HepG2 (cell line): ENCODE results near the gene GDF9. TPM values are rescaled to one million over a fixed set of nuclear protein-coding genes. Genes with fewer than 3 reads are reported as not detected.

Experiments
- ATAC-seq: fragments of 200-7000 bp; cut with Tn5 transposase; 3 replicates; pipeline ENCODE4 v1.9.1; 2020; ENCODE audit warnings: mild to moderate bottlenecking, moderate library complexity
- BruUV-seq: library from RNA; stranded (reverse); fragments of 400-500 nt; replicated peaks from 2 replicates; lab custom pipeline; 2021; lab: Mats Ljungman, UMichigan
- CTCF ChIA-PET: fragments of 300-600 bp; formaldehyde crosslinking; extraction: SDS; loops from one replicate; lab custom pipeline; 2021; ENCODE audit warnings: low total read pairs, inconsistent platforms, low intra/inter-chr PET ratio; lab: Yijun Ruan, JAX
- POLR2A ChIA-PET: fragments of 350-600 bp; sonication (Branson Sonifier 250); formaldehyde crosslinking; loops from one replicate; lab custom pipeline; 2020; ENCODE audit warnings: antibody characterized with exemption, inconsistent platforms; lab: Yijun Ruan, JAX
- DNase-seq: peaks from one replicate; pipeline ENCODE4 v3.0.0-alpha.2; 2015; ENCODE audit warnings: low spot score
- FAIRE-seq: peaks from 3 replicates; lab custom pipeline; 2011; peaks lifted over from hg19 to GRCh38; lab: Jason Lieb, UNC
- H2AFZ ChIP-seq: one replicate; pipeline ENCODE4 v1.6.1; 2011; ENCODE audit warnings: low read length, inconsistent platforms
- H3K27ac ChIP-seq: fragments of 300-600 bp; 3 replicates; pipeline ENCODE4 v1.8.0; 2011; ENCODE audit warnings: mixed run types, mild to moderate bottlenecking, mixed read lengths, low read length, inconsistent platforms; ENCODE audit not compliant: insufficient read depth; ENCODE audit errors: extremely low read length
- H3K27me3 ChIP-seq, 2 experiments: fragments of 200-600 bp in 1 of 2; 2 replicates in 1 of 2; 3 replicates in 1 of 2; pipeline versions ENCODE4 v1.6.0 to v1.8.0; 2011; ENCODE audit warnings: low read length in 2 of 2, mild to moderate bottlenecking in 2 of 2, moderate library complexity in 2 of 2, inconsistent platforms in 1 of 2; ENCODE audit not compliant: insufficient read depth in 2 of 2, control insufficient read depth in 1 of 2
- H3K36me3 ChIP-seq, 2 experiments: fragments of 200-600 bp in 1 of 2; replicated peaks in 1 of 2; 2 replicates in 1 of 2; 3 replicates in 1 of 2; pipeline versions ENCODE4 v1.5.1 to v1.8.0; 2011; ENCODE audit warnings: low read length in 2 of 2, inconsistent platforms in 1 of 2; ENCODE audit not compliant: insufficient read depth in 2 of 2, control insufficient read depth in 1 of 2
- H3K4me1 ChIP-seq: 2 replicates; pipeline ENCODE4 v1.5.1; 2012; ENCODE audit warnings: low read length, inconsistent platforms; ENCODE audit not compliant: insufficient read depth
- H3K4me2 ChIP-seq: 2 replicates; pipeline ENCODE4 v1.6.0; 2011; ENCODE audit warnings: low read depth, low read length, inconsistent platforms
- H3K4me3 ChIP-seq, 3 experiments: fragments of 200-600 bp in 1 of 3; sonication (generic), shearing (Covaris generic) in 1 of 3; replicated peaks in 1 of 3; 2 replicates each; pipeline ENCODE4 v1.5.1; 2011 to 2016; ENCODE audit warnings: low read length in 3 of 3, inconsistent platforms in 2 of 3, low read depth in 2 of 3, mild to moderate bottlenecking in 2 of 3, control low read depth in 1 of 3, mixed read lengths in 1 of 3; ENCODE audit not compliant: insufficient read depth in 1 of 3
- H3K79me2 ChIP-seq: one replicate; pipeline ENCODE4 v1.6.1; 2011; ENCODE audit warnings: low read length, inconsistent platforms; ENCODE audit not compliant: insufficient read depth
- H3K9ac ChIP-seq: 2 replicates; pipeline ENCODE4 v1.6.0; 2011; ENCODE audit warnings: mild to moderate bottlenecking, low read depth, low read length, inconsistent platforms; ENCODE audit not compliant: insufficient read depth
- H3K9me3 ChIP-seq: 2 replicates; pipeline ENCODE4 v1.5.1; 2012; ENCODE audit warnings: mild to moderate bottlenecking, low read length
- H4K20me1 ChIP-seq: 2 replicates; pipeline ENCODE4 v1.6.0; 2011; ENCODE audit warnings: inconsistent platforms, mild to moderate bottlenecking, low read length, moderate library complexity; ENCODE audit not compliant: insufficient read depth
- ARNTL ChIP-seq: sonication (generic); formaldehyde crosslinking; IDR thresholded peaks from 2 replicates; pipeline ENCODE4 v1.4.0; 2020; ENCODE audit warnings: mild to moderate bottlenecking, missing genetic modification reagents
- CAMTA2 ChIP-seq: sonication (generic); formaldehyde crosslinking; IDR thresholded peaks from 2 replicates; pipeline ENCODE4 v1.4.0; 2020; ENCODE audit warnings: mild to moderate bottlenecking, missing genetic modification reagents, borderline replicate concordance
- EEA1 ChIP-seq: sonication (generic); formaldehyde crosslinking; IDR thresholded peaks from 2 replicates; pipeline ENCODE4 v1.5.1; 2020; ENCODE audit warnings: mild to moderate bottlenecking, missing genetic modification reagents, borderline replicate concordance
- EHMT2 ChIP-seq: fragments of 200-600 bp; sonication (generic); IDR thresholded peaks from 2 replicates; pipeline ENCODE4 v1.7.0; 2017; ENCODE audit warnings: antibody characterized with exemption, low read depth, low read length, borderline replicate concordance
- HOXD1 ChIP-seq: sonication (generic); formaldehyde crosslinking; IDR thresholded peaks from 2 replicates; pipeline ENCODE4 v1.5.0; 2020; ENCODE audit warnings: missing genetic modification reagents
- JUND ChIP-seq: sonication (generic); formaldehyde crosslinking; IDR thresholded peaks from 2 replicates; pipeline ENCODE4 v1.8.0; 2022; ENCODE audit warnings: mild to moderate bottlenecking, missing genetic modification reagents
- KAT8 ChIP-seq: IDR thresholded peaks from 2 replicates; pipeline ENCODE4 v1.6.1; 2016; ENCODE audit warnings: missing genetic modification reagents, missing compliant biosample characterization
- KDM4B ChIP-seq: sonication (generic); formaldehyde crosslinking; IDR thresholded peaks from 2 replicates; pipeline ENCODE4 v1.4.0; 2020; ENCODE audit warnings: missing genetic modification reagents
- NCOR1 ChIP-seq: fragments of 200-600 bp; sonication (generic); IDR thresholded peaks from 2 replicates; pipeline ENCODE4 v1.7.0; 2017; ENCODE audit warnings: antibody characterized with exemption, low read length, borderline replicate concordance
- NFIB ChIP-seq: sonication (generic); formaldehyde crosslinking; IDR thresholded peaks from 2 replicates; pipeline ENCODE4 v1.9.0; 2021; ENCODE audit warnings: missing genetic modification reagents, mild to moderate bottlenecking, borderline replicate concordance
- NR2C2 ChIP-seq: sonication (generic); formaldehyde crosslinking; IDR thresholded peaks from 2 replicates; pipeline ENCODE4 v1.4.0; 2020; ENCODE audit warnings: missing genetic modification reagents, mild to moderate bottlenecking, moderate library complexity, borderline replicate concordance
- REPIN1 ChIP-seq: sonication (generic); formaldehyde crosslinking; IDR thresholded peaks from 2 replicates; pipeline ENCODE4 v1.8.0; 2022; ENCODE audit warnings: missing genetic modification reagents, low read depth, mild to moderate bottlenecking, borderline replicate concordance
- SP140L ChIP-seq: sonication (generic); formaldehyde crosslinking; IDR thresholded peaks from 2 replicates; pipeline ENCODE4 v1.4.0; 2020; ENCODE audit warnings: missing genetic modification reagents, borderline replicate concordance
- TEAD2 ChIP-seq: sonication (generic); formaldehyde crosslinking; IDR thresholded peaks from 2 replicates; pipeline ENCODE4 v1.9.0; 2021; ENCODE audit warnings: missing genetic modification reagents
- ZFP36L1 ChIP-seq: sonication (generic); formaldehyde crosslinking; IDR thresholded peaks from 2 replicates; pipeline ENCODE4 v1.8.0; 2022; ENCODE audit warnings: mild to moderate bottlenecking, missing genetic modification reagents, moderate library complexity
- ZNF484 ChIP-seq: sonication (generic); formaldehyde crosslinking; IDR thresholded peaks from 2 replicates; pipeline ENCODE4 v1.5.1; 2020; ENCODE audit warnings: mild to moderate bottlenecking, low read depth, missing genetic modification reagents, borderline replicate concordance
- WGBS: methylation state at CpG from one replicate; pipeline ENCODE4 v1.1.6; 2017; ENCODE audit warnings: low lambda C conversion rate; 5-methylcytosine and 5-hydroxymethylcytosine counted together
- in situ Hi-C: cut with HindIII; loops from 2 replicates; pipeline ENCODE4 v1.10.0; 2017; ENCODE audit warnings: low pct_unique_long_range_greater_than_20kb; ENCODE audit not compliant: extremely low pct_ligation_motif_present
- intact Hi-C: fragments of 100-400 bp; cut with micrococcal nuclease; formaldehyde crosslinking; loops from one replicate; pipeline ENCODE4 v1.10.0; 2022; ENCODE audit not compliant: unreplicated experiment
- polyA plus RNA-seq, 8 experiments: library from polyadenylated mRNA; depleted of rRNA in 3 of 8; stranded (reverse) in 7 of 8; unstranded in 1 of 8; fragments of >200 nt; fragmentation: Illumina TruSeq in 4 of 8; extraction: Trizol in 4 of 8; gene quantifications; 2 replicates each; pipeline versions ENCODE4 v1.2.1 to v1.2.3, GENCODE V29; 2011 to 2016; ENCODE audit warnings: low read depth in 4 of 8, missing spikeins in 1 of 8, mixed read lengths in 1 of 8; ENCODE audit not compliant: insufficient read depth in 1 of 8
- total RNA-seq, 5 experiments: library from RNA; depleted of rRNA; stranded (reverse); fragments of >200 nt; fragmentation: Illumina TruSeq; extraction: Trizol; gene quantifications; 2 replicates each; pipeline ENCODE4 v1.2.3, GENCODE V29; 2016; ENCODE audit warnings: low read depth in 1 of 5
- TF ChIP-seq, protein P1 (sequence below): sonication (generic); formaldehyde crosslinking; IDR thresholded peaks from 2 replicates; pipeline ENCODE4 v1.5.0; 2020; ENCODE audit warnings: mild to moderate bottlenecking, missing genetic modification reagents, borderline replicate concordance
- TF ChIP-seq, protein P2 (sequence below): sonication (generic); formaldehyde crosslinking; IDR thresholded peaks from 2 replicates; pipeline ENCODE4 v1.5.1; 2020; ENCODE audit warnings: missing genetic modification reagents, mild to moderate bottlenecking, borderline replicate concordance
- TF ChIP-seq, protein P3 (sequence below): sonication (generic); formaldehyde crosslinking; IDR thresholded peaks from 2 replicates; pipeline ENCODE4 v1.8.1; 2023; ENCODE audit warnings: mild to moderate bottlenecking, missing genetic modification reagents

Gene GDF9
- total and polyA plus RNA-seq, 2 of the 13 experiments (the other 11 are each of a cell fraction or from before 2014, with no cell fraction given), result 0.33 to 0.38 TPM

DNA sequence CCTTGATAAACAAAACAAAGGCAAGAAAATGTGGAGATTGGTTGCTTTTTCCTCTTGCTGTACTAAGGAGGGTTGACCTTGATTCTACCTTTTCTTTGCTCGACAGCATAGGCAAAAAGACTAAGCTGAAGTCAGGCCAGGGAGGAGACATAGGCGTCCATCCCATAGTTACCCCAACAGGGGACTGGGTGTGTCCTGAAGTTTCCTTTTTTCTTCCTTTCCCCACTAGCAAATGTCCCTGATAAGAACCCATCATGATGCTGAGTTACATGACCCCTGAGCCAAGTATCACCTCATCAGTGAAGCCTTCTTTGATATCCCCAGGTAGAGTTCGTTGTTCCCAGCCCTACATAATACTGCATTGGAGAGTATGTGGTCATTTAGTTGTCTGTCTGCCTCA lies 26.0 kb downstream of the GDF9 start:
- no peaks in the 10 kb centered on the region for H3K27me3 ChIP-seq
- ATAC-seq, result peak; percentile 18
- no peak overlapping the region for H2AFZ ChIP-seq
- CTCF ChIA-PET, result no interaction called here
- H3K36me3 ChIP-seq, result no peaks in the 10 kb centered on the region
- peak overlapping the region; percentile 11 to 68 (median 48); a peak in 4 of 6 replicates for H3K4me3 ChIP-seq
- peak overlapping the region; percentile 92 for H3K4me2 ChIP-seq
- no peak for DNase-seq
- WGBS, result 3% methylated on average over 3 of the region's 3 CpGs
- no peaks in the 10 kb centered on the region for H3K79me2 ChIP-seq
- peak overlapping the region; percentile 98 for H3K27ac ChIP-seq
- H3K9ac ChIP-seq, result peak overlapping the region; percentile 88
- POLR2A ChIA-PET, result interaction anchor here (0.9 to 4.8 kb wide), 11 partner anchors 9 to 212 kb away, joined by 3 to 51 read pairs (median 10); partner anchors contain the start of genes GDF9, HSPA4, SHROOM1 and UQCRQ
- peaks cover 81% of the 10 kb centered on the region for H3K4me1 ChIP-seq
- no peak for FAIRE-seq
- H3K9me3 ChIP-seq, result no peaks in the 10 kb centered on the region
- in situ Hi-C loops (no loop called here), intact Hi-C loops (no loop called here)
- BruUV-seq, result no TSS peak
- H4K20me1 ChIP-seq, result no peaks in the 10 kb centered on the region
- peak; percentile 2; the same call in 1 of the 2 replicates for TF ChIP-seq REPIN1 (CRISPR knock-in tag)
- TF ChIP-seq JUND (CRISPR knock-in tag), result no peak
- TF ChIP-seq KDM4B, result peak; percentile 7; the same call in 1 of the 2 replicates
- peak; percentile 11; the same call in 1 of the 2 replicates for TF ChIP-seq NR2C2
- TF ChIP-seq TEAD2 (CRISPR knock-in tag), result no peak
- TF ChIP-seq ZFP36L1, result 0 out of 2 replicates have a peak, but pooled peaks have one; percentile 10
- TF ChIP-seq NCOR1, result no peak
- 0 out of 2 replicates have a peak, but pooled peaks have one; percentile 12 for TF ChIP-seq ARNTL (CRISPR knock-in tag)
- TF ChIP-seq, protein P1, sequence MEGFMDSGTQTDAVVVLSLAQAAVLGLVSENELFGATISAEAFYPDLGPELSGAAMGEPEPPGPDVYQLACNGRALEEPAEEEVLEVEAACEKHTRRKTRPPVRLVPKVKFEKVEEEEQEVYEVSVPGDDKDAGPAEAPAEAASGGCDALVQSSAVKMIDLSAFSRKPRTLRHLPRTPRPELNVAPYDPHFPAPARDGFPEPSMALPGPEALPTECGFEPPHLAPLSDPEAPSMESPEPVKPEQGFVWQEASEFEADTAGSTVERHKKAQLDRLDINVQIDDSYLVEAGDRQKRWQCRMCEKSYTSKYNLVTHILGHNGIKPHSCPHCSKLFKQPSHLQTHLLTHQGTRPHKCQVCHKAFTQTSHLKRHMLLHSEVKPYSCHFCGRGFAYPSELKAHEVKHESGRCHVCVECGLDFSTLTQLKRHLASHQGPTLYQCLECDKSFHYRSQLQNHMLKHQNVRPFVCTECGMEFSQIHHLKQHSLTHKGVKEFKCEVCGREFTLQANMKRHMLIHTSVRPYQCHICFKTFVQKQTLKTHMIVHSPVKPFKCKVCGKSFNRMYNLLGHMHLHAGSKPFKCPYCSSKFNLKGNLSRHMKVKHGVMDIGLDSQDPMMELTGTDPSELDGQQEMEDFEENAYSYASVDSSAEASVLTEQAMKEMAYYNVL (CRISPR knock-in tag), result 0 out of 2 replicates have a peak, but pooled peaks have one; percentile 6
- TF ChIP-seq, protein P2, sequence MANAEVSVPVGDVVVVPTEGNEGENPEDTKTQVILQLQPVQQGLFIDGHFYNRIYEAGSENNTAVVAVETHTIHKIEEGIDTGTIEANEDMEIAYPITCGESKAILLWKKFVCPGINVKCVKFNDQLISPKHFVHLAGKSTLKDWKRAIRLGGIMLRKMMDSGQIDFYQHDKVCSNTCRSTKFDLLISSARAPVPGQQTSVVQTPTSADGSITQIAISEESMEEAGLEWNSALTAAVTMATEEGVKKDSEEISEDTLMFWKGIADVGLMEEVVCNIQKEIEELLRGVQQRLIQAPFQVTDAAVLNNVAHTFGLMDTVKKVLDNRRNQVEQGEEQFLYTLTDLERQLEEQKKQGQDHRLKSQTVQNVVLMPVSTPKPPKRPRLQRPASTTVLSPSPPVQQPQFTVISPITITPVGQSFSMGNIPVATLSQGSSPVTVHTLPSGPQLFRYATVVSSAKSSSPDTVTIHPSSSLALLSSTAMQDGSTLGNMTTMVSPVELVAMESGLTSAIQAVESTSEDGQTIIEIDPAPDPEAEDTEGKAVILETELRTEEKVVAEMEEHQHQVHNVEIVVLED (CRISPR knock-in tag), result 0 out of 2 replicates have a peak, but pooled peaks have one; percentile 3
- no peak for TF ChIP-seq ZNF484 (CRISPR knock-in tag)
- TF ChIP-seq HOXD1 (CRISPR knock-in tag), result no peak
- TF ChIP-seq, protein P3, sequence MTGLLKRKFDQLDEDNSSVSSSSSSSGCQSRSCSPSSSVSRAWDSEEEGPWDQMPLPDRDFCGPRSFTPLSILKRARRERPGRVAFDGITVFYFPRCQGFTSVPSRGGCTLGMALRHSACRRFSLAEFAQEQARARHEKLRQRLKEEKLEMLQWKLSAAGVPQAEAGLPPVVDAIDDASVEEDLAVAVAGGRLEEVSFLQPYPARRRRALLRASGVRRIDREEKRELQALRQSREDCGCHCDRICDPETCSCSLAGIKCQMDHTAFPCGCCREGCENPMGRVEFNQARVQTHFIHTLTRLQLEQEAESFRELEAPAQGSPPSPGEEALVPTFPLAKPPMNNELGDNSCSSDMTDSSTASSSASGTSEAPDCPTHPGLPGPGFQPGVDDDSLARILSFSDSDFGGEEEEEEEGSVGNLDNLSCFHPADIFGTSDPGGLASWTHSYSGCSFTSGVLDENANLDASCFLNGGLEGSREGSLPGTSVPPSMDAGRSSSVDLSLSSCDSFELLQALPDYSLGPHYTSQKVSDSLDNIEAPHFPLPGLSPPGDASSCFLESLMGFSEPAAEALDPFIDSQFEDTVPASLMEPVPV (CRISPR knock-in tag), result no peak
- TF ChIP-seq NFIB (CRISPR knock-in tag), result no peak
- no peak for TF ChIP-seq EEA1
- peak; percentile 8; the same call in 1 of the 2 replicates for TF ChIP-seq KAT8
- no peak for TF ChIP-seq CAMTA2 (CRISPR knock-in tag)
- TF ChIP-seq EHMT2, result peak; percentile 15; the same call in 1 of the 2 replicates
- no peak for TF ChIP-seq SP140L
